Measurements from ENCODE around the gene HNRNPCL2. TPM values are rescaled to one million over a fixed set of nuclear protein-coding genes. Genes with fewer than 3 reads are reported as not detected.
"Not testable (repeated sequence)": the region's sequence is repeated elsewhere in the genome, so short reads cannot be mapped to it uniquely, and the experiment has no call there.

HNRNPCL2 gene
- total RNA-seq, result not detected
- polyA plus RNA-seq, result not detected
- long read RNA-seq, donor 1, result 0 reads
- long read RNA-seq, donor 2, result 0 reads
- long read RNA-seq, donor 3, result 0 reads

GRCh38 chr1:13116754-13117153, at the start of gene HNRNPCL2:
HNRNPCL2 (minus strand) TSS chr1:13116854; CDS start chr1:13116400, 454 bp downstream.
- H3K27me3 ChIP-seq; H3K27ac ChIP-seq; H3K4me1 ChIP-seq (ENCODE audit: insufficient read depth); H3K36me3 ChIP-seq; DNase-seq; H3K4me3 ChIP-seq; H3K9me3 ChIP-seq; intact Hi-C loops (cut with DNase I): not testable (repeated sequence)
- WGBS, 3 donors, result 86 to 88% (median 86%) methylated on average over 6 of the region's 6 CpGs

DNA sequence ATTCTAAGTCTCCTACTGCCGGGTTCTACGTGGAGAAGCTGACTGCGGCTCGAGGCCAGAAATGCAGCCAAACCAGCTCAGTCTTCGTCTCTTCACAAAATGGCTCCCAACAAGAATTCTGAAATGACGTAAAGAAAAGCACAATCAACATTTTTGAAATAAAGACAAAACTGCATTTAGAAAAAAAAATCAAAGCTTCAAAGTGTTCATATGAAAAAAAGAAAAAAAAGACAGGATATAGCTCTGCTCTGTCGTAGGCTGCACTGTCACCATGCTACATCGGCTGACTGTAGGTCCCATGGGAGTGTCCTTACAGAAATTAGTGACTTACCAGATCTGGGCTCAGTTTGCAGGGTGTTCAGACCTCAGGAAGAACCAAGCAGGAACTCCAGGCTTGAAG, 48.9 kb upstream of the HNRNPCL2 start, which contains the start of gene HNRNPCL4:
HNRNPCL4 (minus strand) TSS at position 101 of the 400 bp plus-strand sequence. CDS start 164 bp downstream, outside the sequence.
- H3K27ac ChIP-seq; H3K27me3 ChIP-seq; H3K4me3 ChIP-seq; DNase-seq; H3K9me3 ChIP-seq; H3K4me1 ChIP-seq (ENCODE audit: insufficient read depth); intact Hi-C loops (cut with DNase I); H3K36me3 ChIP-seq: not testable (repeated sequence)
- no CpG with 5 or more reads among the region's 8 CpGs for WGBS, 3 donors

DNA sequence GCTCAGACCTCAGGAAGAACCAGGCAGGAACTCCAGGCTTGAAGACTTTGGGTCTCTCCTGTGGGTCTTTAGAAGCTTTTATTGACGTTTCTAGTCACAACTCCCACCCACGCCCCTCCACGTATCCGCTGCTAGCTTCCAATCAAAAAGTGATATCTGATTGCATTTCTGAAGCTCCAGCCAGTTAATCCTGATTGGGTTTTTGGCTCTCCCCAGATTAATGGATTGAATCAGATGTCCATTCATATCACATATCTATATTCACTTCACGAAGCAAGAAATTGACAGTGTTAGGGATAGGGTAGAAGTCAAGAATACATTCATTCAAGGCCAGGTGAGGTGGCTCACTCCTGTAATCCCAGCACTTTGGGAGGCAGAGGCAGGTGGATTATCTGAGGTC, 39.3 kb upstream of the HNRNPCL2 start, which contains the start of gene PRAMEF26:
PRAMEF26 (minus strand) TSS at position 101 of the 400 bp plus-strand sequence. CDS start 2,914 bp downstream, outside the sequence.
- DNase-seq; H3K36me3 ChIP-seq; H3K27ac ChIP-seq; H3K27me3 ChIP-seq; intact Hi-C loops (cut with DNase I); H3K4me1 ChIP-seq (ENCODE audit: insufficient read depth); H3K9me3 ChIP-seq; H3K4me3 ChIP-seq: not testable (repeated sequence)
- WGBS, 3 donors, result 83 to 100% methylated on average over 1 of the region's 5 CpGs; no CpG with 5 or more reads in 1 of the 3 donors

DNA sequence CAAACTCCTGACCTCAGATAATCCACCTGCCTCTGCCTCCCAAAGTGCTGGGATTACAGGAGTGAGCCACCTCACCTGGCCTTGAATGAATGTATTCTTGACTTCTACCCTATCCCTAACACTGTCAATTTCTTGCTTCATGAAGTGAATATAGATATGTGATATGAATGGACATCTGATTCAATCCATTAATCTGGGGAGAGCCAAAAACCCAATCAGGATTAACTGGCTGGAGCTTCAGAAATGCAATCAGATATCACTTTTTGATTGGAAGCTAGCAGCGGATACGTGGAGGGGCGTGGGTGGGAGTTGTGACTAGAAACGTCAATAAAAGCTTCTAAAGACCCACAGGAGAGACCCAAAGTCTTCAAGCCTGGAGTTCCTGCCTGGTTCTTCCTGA, 46.2 kb downstream of the HNRNPCL2 start, which contains the start of gene PRAMEF25:
PRAMEF25 (plus strand) TSS at position 301 of the 400 bp plus-strand sequence. CDS start 2,920 bp downstream, outside the sequence.
- H3K36me3 ChIP-seq; H3K4me1 ChIP-seq (ENCODE audit: insufficient read depth); intact Hi-C loops (cut with DNase I); H3K9me3 ChIP-seq; DNase-seq; H3K27me3 ChIP-seq; H3K4me3 ChIP-seq; H3K27ac ChIP-seq: not testable (repeated sequence)
- WGBS, 3 donors, result no CpG with 5 or more reads among the region's 4 CpGs

Other genes with a start within 250 kb of the HNRNPCL2 start
- not detected for gene PRAMEF4, start 230.7 kb downstream of the HNRNPCL2 start, total RNA-seq
- gene PRAMEF4, start 230.7 kb downstream of the HNRNPCL2 start, polyA plus RNA-seq, result not detected
- gene PRAMEF10, start 218.6 kb downstream of the HNRNPCL2 start, total RNA-seq, result not detected
- gene PRAMEF10, start 218.6 kb downstream of the HNRNPCL2 start, polyA plus RNA-seq, result not detected
- gene PRAMEF7, start 200.2 kb downstream of the HNRNPCL2 start, total RNA-seq, result not detected
- not detected for gene PRAMEF7, start 200.2 kb downstream of the HNRNPCL2 start, polyA plus RNA-seq
- gene PRAMEF6, start 169.3 kb downstream of the HNRNPCL2 start, total RNA-seq, result not detected
- not detected for gene PRAMEF6, start 169.3 kb downstream of the HNRNPCL2 start, polyA plus RNA-seq
- gene PRAMEF27, start 60.3 kb downstream of the HNRNPCL2 start, total RNA-seq, result not detected
- gene PRAMEF27, start 60.3 kb downstream of the HNRNPCL2 start, polyA plus RNA-seq, result not detected
- not detected for gene HNRNPCL3, start 56.1 kb downstream of the HNRNPCL2 start, total RNA-seq
- gene HNRNPCL3, start 56.1 kb downstream of the HNRNPCL2 start, polyA plus RNA-seq, result not detected
- not detected for gene PRAMEF25, start 46.1 kb downstream of the HNRNPCL2 start, total RNA-seq
- not detected for gene PRAMEF25, start 46.1 kb downstream of the HNRNPCL2 start, polyA plus RNA-seq
- not detected for gene PRAMEF26, start 39.2 kb upstream of the HNRNPCL2 start, total RNA-seq
- not detected for gene PRAMEF26, start 39.2 kb upstream of the HNRNPCL2 start, polyA plus RNA-seq
- gene HNRNPCL4, start 48.8 kb upstream of the HNRNPCL2 start, total RNA-seq, result not detected
- not detected for gene HNRNPCL4, start 48.8 kb upstream of the HNRNPCL2 start, polyA plus RNA-seq
- not detected for gene PRAMEF9, start 55.0 kb upstream of the HNRNPCL2 start, total RNA-seq
- not detected for gene PRAMEF9, start 55.0 kb upstream of the HNRNPCL2 start, polyA plus RNA-seq
- not detected for gene PRAMEF13, start 84.6 kb upstream of the HNRNPCL2 start, total RNA-seq
- gene PRAMEF13, start 84.6 kb upstream of the HNRNPCL2 start, polyA plus RNA-seq, result not detected
- gene PRAMEF18, start 109.3 kb upstream of the HNRNPCL2 start, total RNA-seq, result not detected
- not detected for gene PRAMEF18, start 109.3 kb upstream of the HNRNPCL2 start, polyA plus RNA-seq
- gene PRAMEF5, start 137.3 kb upstream of the HNRNPCL2 start, total RNA-seq, result not detected
- not detected for gene PRAMEF5, start 137.3 kb upstream of the HNRNPCL2 start, polyA plus RNA-seq
- gene PRAMEF8, start 168.3 kb upstream of the HNRNPCL2 start, total RNA-seq, result not detected
- gene PRAMEF8, start 168.3 kb upstream of the HNRNPCL2 start, polyA plus RNA-seq, result not detected
- gene PRAMEF33, start 186.7 kb upstream of the HNRNPCL2 start, total RNA-seq, result not detected
- not detected for gene PRAMEF33, start 186.7 kb upstream of the HNRNPCL2 start, polyA plus RNA-seq
- not detected for gene PRAMEF15, start 198.7 kb upstream of the HNRNPCL2 start, total RNA-seq
- gene PRAMEF15, start 198.7 kb upstream of the HNRNPCL2 start, polyA plus RNA-seq, result not detected
- not detected for gene PRAMEF14, start 230.3 kb upstream of the HNRNPCL2 start, total RNA-seq
- gene PRAMEF14, start 230.3 kb upstream of the HNRNPCL2 start, polyA plus RNA-seq, result not detected